Glomerular endothelial cell (primary cell): Measurements from ENCODE around the gene NLN. TPM values are rescaled to one million over a fixed set of nuclear protein-coding genes. Genes with fewer than 3 reads are reported as not detected.
"Not testable (repeated sequence)": the region's sequence is repeated elsewhere in the genome, so short reads cannot be mapped to it uniquely, and the experiment has no call there.

Experiments
- DNase-seq: peaks from one replicate; pipeline ENCODE4 v3.0.0-alpha.2; 2011; ENCODE audit warnings: low read depth, low spot score; ENCODE audit errors: extremely low read depth
- total RNA-seq: library from RNA; depleted of rRNA; stranded (reverse); fragments of >200 nt; gene quantifications from 2 replicates; pipeline ENCODE4 v1.2.3, GENCODE V29; 2015

NLN gene
- total RNA-seq, 1 donor from 2014 or later, result 26.9 TPM

DNA sequence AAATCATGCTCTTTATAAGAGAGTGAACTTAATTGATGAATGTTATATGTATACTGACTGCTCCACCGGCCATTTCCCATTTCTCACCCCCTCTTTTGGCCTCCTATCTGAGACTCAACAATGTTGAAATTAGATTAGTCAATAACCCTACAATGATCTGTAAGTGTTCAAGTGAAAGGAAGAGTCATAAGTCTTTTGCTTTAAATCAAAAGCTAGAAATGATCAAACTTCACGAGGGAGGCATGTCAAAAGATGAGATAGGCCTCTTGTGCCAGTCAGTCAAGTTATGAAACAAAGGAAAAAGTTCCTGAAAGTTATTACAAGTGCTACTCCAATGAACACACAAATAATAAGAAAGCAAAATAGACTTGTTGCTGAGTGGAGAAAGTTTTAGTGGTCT is 83.1 kb downstream of the NLN start:
- no peak for DNase-seq

DNA sequence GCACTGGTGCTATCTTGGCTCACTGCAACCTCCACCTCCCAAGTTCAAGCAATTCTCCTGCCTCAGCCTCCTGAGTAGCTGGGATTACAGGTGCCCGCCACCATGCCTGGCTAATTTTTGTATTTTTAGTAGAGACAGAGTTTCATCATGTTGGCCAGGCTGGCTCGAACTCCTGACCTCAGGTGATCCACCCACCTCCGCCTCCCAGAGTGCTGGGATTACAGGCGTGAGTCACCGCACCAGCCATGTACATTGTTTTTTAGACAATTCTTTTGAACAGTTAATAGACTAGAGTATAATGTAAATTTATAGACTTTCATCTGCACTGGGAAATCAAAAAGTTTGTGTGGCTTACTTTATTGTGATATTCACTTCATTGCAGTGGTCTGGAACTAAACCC is 85.5 kb downstream of the NLN start:
- DNase-seq, result not testable (repeated sequence)

DNA sequence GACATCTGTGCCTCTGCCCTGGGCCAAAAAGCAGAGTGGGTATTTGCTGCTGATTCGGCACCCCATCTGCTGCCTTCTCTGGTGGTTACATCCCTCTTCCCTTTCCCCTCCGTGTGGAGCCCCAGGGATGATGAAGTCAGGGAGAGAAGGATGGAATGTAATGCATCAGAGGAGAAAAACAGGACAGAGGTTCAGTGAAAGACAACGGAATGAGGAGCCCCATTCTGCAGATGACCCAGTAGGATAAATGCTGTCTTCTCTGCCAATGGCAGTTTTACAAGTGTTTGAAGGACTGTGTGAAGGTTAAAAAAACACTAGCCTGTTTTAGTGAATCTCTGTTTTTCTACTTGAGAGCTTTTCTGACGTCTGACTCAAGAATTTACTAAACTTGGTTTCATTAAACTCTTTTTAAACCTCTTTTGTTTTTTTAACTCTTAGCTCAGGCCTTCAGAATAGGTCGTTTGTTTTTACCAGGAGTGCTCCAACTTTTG is 86.3 kb downstream of the NLN start:
- DNase-seq, result no peak

- no peak for DNase-seq
Observed at GRCh38 chr5:65808818-65809217, 86.8 kb downstream of the NLN start.

DNA sequence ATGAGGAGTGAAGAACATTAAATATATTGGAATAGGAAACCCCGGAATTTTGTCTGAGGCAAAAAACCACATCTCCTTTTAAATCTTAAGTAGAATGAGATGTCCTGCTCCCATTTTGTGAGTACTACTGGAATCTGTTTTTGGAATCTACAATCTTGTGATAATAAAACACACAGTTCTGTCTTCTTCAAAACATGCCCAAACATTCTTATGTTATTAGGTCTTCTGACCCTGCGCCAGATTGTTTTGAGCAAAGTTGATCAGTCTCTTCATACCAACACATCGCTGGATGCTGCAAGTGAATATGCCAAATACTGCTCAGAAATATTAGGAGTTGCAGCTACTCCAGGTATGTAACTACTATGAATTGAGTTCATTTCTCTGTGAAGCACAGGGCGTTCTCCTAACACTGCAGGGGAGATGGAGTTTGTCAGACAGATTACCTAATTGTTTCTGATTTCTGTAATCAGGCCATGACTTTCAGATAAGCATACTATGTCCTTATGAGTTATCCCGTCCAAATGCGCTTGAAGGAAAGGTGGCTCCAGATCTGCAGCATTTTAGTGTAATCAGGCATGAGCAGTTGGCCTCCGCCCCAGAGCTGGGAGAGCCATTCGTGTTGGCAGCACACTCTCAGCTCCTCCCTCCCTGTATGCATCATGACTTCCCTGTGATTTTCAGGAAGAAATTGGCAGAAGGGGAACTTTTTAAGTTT is 88.0 kb downstream of the NLN start:
- DNase-seq, result no peak

GRCh38 chr5:65811004-65811403 is 89.0 kb downstream of the NLN start:
- no peak for DNase-seq

GRCh38 chr5:65811885-65812284 is 89.9 kb downstream of the NLN start:
- DNase-seq, result no peak

DNA sequence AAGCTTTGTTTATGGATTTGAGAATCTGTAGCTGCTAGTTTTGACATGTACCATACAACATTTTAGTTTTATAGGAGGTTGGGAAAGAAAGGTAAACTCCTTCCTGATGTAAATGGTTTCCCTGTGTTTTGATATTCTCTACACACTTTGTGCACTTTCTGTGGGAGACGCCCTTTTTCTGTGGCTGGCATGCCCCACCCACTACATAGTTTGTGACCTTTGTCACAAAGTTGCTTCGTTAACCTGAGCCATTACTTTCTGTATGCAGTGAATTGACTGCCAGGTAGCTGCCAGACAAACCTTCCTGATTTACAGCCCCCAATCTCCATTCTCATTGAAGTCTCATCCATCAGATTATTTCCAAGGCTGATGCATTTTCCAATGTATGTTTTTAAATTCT is 90.6 kb downstream of the NLN start:
- no peak for DNase-seq

- no peak for DNase-seq
Observed at GRCh38 chr5:65813174-65813573, 91.2 kb downstream of the NLN start.

GRCh38 chr5:65815161-65815560 is 93.2 kb downstream of the NLN start:
- DNase-seq, result no peak

GRCh38 chr5:65816729-65817128 is 94.7 kb downstream of the NLN start:
- DNase-seq, result no peak

- DNase-seq, result no peak
Observed at GRCh38 chr5:65817931-65818330, 95.9 kb downstream of the NLN start.

DNA sequence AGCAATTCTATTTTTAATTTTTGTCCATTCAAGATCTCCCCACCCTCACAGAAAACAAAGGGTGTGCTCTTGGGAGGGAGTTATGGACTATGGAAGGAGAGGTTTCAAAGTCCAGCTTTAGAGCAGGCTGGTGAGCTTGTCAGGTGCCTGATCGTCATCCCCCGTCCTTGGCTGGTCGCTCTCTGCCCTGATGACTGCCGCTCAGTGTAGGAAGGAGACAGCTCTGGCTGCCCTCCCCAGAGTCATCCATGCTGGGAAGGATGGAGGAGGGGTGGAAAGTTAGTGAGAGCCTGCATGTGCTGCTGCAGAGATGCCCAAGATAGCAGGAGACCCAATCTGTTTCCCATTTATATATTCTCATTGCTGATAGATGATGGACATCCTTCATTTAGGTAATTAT is 96.6 kb downstream of the NLN start:
- DNase-seq, result no peak

DNA sequence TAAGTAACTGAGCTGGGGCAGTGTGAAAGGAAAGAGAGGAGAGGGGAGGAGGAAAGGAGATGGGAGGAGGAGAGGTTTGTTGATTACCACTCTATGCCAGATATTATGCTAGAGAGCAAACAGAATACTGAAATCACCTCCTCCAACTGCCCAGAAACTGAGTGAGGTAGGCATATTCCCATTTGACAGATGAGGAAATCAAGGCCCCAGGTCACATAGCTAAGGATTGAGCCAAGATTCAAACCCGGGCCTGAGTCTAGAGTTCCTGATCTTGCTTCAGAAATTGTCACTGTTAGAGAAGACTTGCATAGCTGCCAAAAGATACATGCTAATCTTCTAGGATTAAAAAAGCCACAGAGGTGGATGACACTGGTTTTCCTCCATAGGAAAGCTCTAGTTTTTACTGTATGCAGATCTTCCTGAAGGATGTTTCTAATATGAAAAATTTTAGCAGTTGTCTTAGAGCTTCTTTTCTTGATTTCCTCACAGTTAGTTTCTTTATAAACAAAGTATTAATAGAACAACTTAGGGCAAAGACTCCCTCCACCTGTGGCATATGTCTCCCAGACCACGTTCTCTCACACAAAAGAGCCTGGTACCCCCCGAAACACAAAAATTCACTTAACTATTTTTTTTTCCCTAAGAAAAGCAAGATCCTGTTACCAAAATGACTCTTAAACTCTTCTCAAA is 97.4 kb downstream of the NLN start:
- DNase-seq, result no peak

- no peak for DNase-seq
Observed at GRCh38 chr5:65819905-65820240, 97.9 kb downstream of the NLN start.

GRCh38 chr5:65820373-65820772 is 98.4 kb downstream of the NLN start:
- DNase-seq, result no peak

DNA sequence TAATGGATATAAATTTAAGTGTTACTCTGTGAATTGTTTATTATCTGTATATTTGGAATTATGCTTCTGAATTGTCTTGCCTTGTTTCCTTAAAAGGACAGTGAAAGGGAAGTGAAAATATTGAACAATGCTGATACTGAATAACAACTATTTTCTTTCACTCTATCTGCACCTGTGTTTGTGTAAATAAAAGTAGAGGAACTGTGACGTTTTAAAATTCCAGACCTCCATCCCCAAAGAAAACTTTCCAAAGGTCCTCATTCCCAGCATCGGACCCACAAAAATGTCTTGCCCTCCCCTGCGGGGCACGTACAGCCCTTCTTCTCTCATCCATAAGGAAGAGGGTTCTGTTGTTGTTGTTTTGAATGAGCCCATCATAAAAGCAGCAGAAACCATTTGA is 100.0 kb downstream of the NLN start:
- no peak for DNase-seq

DNA sequence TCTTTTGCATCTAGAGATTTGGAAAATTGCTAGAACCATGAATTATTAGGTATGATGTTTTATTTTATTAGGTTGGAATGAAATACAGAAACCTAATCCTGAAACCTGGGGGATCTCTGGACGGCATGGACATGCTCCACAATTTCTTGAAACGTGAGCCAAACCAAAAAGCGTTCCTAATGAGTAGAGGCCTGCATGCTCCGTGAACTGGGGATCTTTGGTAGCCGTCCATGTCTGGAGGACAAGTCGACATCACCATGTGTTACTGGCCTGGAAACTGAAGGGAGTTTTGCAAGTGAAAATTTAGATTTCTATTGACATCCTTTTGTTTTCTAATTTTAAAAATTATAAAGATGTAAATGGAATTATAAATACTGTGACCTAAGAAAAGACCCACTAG is 100.7 kb downstream of the NLN start:
- no peak for DNase-seq

DNA sequence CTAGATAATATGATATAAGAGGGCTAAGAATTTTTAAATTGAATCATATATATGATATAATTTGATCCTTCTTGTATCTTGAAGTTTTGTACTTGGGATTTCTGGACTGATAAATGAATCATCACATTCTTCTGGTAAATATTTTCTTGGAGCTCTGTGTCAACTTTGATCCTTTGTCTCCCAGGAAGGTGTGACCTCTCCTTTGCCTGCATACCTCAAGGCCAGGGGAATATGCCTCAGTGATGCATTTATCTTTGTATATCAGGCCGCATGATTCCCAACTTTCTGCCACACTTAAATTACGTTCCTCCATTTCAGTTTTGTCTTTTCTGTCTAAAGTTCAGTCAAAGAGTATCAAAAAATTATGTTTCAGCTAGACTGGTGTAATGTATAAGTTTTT is 101.2 kb downstream of the NLN start:
- DNase-seq, result no peak

DNA sequence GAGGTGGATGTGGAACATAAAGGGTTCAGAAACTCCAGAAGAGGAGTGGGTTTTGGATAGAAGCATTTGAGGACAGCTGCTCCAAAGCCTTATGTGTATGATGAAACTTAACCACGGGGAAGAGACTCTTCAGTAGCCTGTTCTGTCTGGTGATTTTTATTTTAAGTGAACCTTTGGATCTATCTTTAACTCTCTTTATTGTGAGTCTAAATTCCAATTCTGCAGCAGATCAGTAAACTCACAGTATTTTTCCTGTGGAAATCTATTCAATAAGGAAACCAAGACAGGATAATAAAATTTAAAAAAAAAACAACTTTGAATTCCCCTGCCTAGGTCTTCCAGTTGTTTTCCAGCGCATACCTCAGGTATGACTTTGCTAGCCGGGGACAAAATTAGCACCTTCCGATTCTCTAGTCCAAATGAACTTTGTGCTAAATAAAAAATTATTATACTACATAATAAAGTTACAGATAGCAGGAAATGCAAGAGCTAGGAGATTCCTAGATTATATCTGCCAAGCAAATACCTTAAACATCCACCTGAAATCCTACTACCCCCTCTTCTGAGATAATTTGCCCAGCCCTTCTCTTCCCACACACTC is 101.9 kb downstream of the NLN start:
- DNase-seq, result no peak

DNA sequence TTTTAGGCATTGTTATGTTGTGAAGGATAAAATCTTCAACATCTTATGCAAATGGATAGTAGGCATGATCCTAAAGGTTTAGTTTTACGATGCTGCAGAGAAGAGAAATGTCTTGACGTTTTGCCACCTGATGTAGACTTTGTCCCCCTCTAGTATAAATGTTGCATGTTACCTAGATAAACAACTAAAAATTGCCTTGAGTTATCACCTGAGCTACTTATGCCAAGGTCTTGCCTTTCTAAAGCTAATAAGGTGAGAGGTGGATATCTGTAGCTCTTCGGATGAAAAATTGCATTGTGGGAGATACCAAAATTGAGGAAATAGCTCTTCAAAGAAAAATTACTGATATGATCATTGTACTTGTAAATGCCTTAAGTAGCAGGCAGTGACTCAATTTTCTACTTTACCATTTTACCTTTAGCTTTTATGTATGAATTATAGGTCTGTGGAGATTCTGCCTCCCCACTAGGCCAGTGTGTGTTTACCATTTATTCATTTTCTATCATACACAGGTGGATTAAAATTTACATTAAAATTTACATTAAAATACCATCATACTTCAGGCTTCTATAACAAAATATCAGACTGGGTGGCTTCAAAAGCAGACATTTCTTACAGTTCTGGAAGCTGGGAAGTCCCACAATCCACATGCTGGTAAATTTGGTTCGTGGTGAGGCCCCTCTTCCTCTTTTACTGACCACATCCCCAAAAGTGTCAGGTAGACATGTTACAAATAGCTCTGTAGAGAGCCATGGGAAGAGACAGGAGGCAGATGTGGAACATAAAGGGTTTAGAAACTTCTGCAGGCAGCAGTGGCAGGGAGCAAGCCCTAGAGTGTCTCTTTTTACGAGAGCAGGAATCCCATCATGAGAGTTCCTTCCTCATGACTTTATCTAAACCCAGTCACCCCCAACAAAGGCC is 103.7 kb downstream of the NLN start:
- DNase-seq, result no peak
